ENCODE results near the gene UGT2B15.

GRCh38 chr4:68683034-68683433 lies 12.6 kb upstream of the UGT2B15 start:
- no peak for TF ChIP-seq CTCF (IDR thresholded peaks at IDR 0.05; ENCODE audit: low read length)
- no peak for TF ChIP-seq EZH2 (IDR thresholded peaks at IDR 0.05; ENCODE audit: borderline replicate concordance, low read length)
